Upper lobe of right lung (tissue), 1 donor: ENCODE measurements around the gene SSBP4. TPM values are rescaled to one million over a fixed set of nuclear protein-coding genes. Genes with fewer than 3 reads are reported as not detected.

Source experiments
- ATAC-seq: fragments of 200-7000 bp; cut with Tn5 transposase; one replicate; pipeline ENCODE4 v1.9.1; 2020; ENCODE audit warnings: mild to moderate bottlenecking, moderate library complexity
- DNase-seq: peaks from one replicate; pipeline ENCODE4 v3.0.0-alpha.2; 2020
- H3K27ac ChIP-seq: fragments of 200-600 bp; one replicate; pipeline ENCODE4 v1.8.0; 2022
- H3K27me3 ChIP-seq: fragments of 200-600 bp; one replicate; pipeline ENCODE4 v1.8.0; 2022; ENCODE audit warnings: mild to moderate bottlenecking
- H3K36me3 ChIP-seq: fragments of 200-600 bp; one replicate; pipeline ENCODE4 v1.8.0; 2022
- H3K4me1 ChIP-seq: fragments of 200-600 bp; one replicate; pipeline ENCODE4 v1.8.0; 2022
- H3K4me3 ChIP-seq: fragments of 200-600 bp; one replicate; pipeline ENCODE4 v1.8.0; 2022; ENCODE audit warnings: mild to moderate bottlenecking
- H3K9me3 ChIP-seq: fragments of 200-600 bp; one replicate; pipeline ENCODE4 v1.8.0; 2022
- CTCF ChIP-seq: fragments of 200-600 bp; IDR thresholded peaks from one replicate; pipeline ENCODE4 v1.8.0; 2022; ENCODE audit warnings: antibody characterized with exemption
- intact Hi-C: fragments of 100-400 bp; cut with DNase I; formaldehyde crosslinking; loops from one replicate; pipeline ENCODE4 v1.11.0; 2022
- total RNA-seq: library from RNA; stranded (reverse); fragmentation: NEBNext Ultra II Directional; extraction: Animal tissue kit (Norgen Biotek cat#: 25700); gene quantifications from one replicate; pipeline ENCODE4 v1.2.1, GENCODE V29; 2021
- donor health status: DM: no; HTN: yes; CAD: no; lungs with severe emphysema.

Gene SSBP4
- total RNA-seq, 1 donor from 2014 or later = 57.3 TPM

GRCh38 chr19:18460900-18461299 is 41.7 kb downstream of the SSBP4 start:
- no peak for ATAC-seq
- no peak overlapping the region for H3K4me3 ChIP-seq
- intact Hi-C loops = loop anchor here (10.0 kb wide), 1 partner anchor 104 kb away; no protein-coding TSS in a partner anchor
- no peaks in the 10 kb centered on the region for H3K27me3 ChIP-seq
- H3K4me1 ChIP-seq = peaks cover 32% of the 10 kb centered on the region
- H3K9me3 ChIP-seq = no peaks in the 10 kb centered on the region
- DNase-seq = no peak
- peak overlapping the region; percentile 32 for H3K27ac ChIP-seq
- no peak for TF ChIP-seq CTCF
- H3K36me3 ChIP-seq = peaks cover 46% of the 10 kb centered on the region

- Histone ChIP-seq H3K4me3 (no peak overlapping the region), H3K27ac (no peak overlapping the region), H3K4me1 (peaks cover 38% of the 10 kb centered on the region), H3K27me3 (no peaks in the 10 kb centered on the region), H3K9me3 (no peaks in the 10 kb centered on the region), H3K36me3 (peaks cover 46% of the 10 kb centered on the region)
- intact Hi-C loops = loop anchor here (10.0 kb wide), 1 partner anchor 103 kb away; no protein-coding TSS in a partner anchor
- no peak for ATAC-seq
- DNase-seq = no peak
- no peak for TF ChIP-seq CTCF
Observed at GRCh38 chr19:18461471-18461870, 42.3 kb downstream of the SSBP4 start.

GRCh38 chr19:18464646-18465045 is 45.4 kb downstream of the SSBP4 start:
- ATAC-seq (peak; percentile 76), DNase-seq (peak; percentile 78)
- intact Hi-C loops = loop anchor here (10.0 kb wide), 1 partner anchor 100 kb away; no protein-coding TSS in a partner anchor
- Histone ChIP-seq H3K36me3 (peaks cover 30% of the 10 kb centered on the region), H3K27ac (peak overlapping the region; percentile 74), H3K9me3 (no peaks in the 10 kb centered on the region), H3K4me1 (peaks cover 48% of the 10 kb centered on the region), H3K27me3 (no peaks in the 10 kb centered on the region), H3K4me3 (no peak overlapping the region)
- TF ChIP-seq CTCF = no peak

- ATAC-seq = no peak
- Histone ChIP-seq H3K27ac (peak overlapping the region; percentile 74), H3K4me1 (peaks cover 48% of the 10 kb centered on the region), H3K9me3 (no peaks in the 10 kb centered on the region), H3K36me3 (peaks cover 25% of the 10 kb centered on the region), H3K27me3 (no peaks in the 10 kb centered on the region), H3K4me3 (no peak overlapping the region)
- intact Hi-C loops = loop anchor here (10.0 kb wide), 1 partner anchor 99 kb away; no protein-coding TSS in a partner anchor
- no peak for TF ChIP-seq CTCF
- peak; percentile 63 for DNase-seq
Observed at GRCh38 chr19:18465214-18465963, 46.2 kb downstream of the SSBP4 start.

- Histone ChIP-seq H3K4me1 (peaks cover 42% of the 10 kb centered on the region), H3K9me3 (no peaks in the 10 kb centered on the region), H3K36me3 (peaks cover 20% of the 10 kb centered on the region), H3K27ac (no peak overlapping the region), H3K4me3 (no peak overlapping the region), H3K27me3 (no peaks in the 10 kb centered on the region)
- ATAC-seq (no peak), DNase-seq (no peak)
- intact Hi-C loops = loop anchor here (10.0 kb wide), 1 partner anchor 99 kb away; no protein-coding TSS in a partner anchor
- no peak for TF ChIP-seq CTCF
Observed at GRCh38 chr19:18465964-18466339, 46.8 kb downstream of the SSBP4 start.
